Activated naive CD4-positive, alpha-beta T cell (primary cell): Measurements from ENCODE around the gene CCDC54.
"Not testable (repeated sequence)": the region's sequence is repeated elsewhere in the genome, so short reads cannot be mapped to it uniquely, and the experiment has no call there.

Source experiments
- DNase-seq, 4 experiments: peaks; one replicate each; lab custom pipeline; 2025; lab: John Stamatoyannopoulos, UW

Gene CCDC54

DNA sequence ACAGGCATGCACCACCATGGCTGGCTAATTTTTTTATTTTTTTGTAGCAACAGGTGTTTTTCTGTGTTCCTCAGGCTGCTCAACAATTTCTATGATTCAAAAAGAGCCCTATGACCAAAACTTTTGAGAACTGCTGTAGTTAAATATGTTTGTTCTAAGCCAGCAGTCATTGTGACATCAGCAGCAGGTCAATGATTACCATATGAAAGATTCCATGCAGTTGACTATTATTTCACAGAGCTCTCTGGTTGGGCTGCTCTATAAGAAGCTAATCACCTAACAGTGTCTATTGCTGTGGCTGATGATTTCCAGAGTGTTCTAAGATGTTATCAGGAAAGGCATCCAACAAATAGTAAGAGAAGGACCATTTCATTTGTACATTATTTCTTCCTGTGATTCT, at the start of gene CCDC54:
Gene CCDC54, plus strand, starts transcription at position 289 of the 400 bp plus-strand sequence. CDS start 149 bp downstream, outside the sequence.
- DNase-seq, result no peak

DNA sequence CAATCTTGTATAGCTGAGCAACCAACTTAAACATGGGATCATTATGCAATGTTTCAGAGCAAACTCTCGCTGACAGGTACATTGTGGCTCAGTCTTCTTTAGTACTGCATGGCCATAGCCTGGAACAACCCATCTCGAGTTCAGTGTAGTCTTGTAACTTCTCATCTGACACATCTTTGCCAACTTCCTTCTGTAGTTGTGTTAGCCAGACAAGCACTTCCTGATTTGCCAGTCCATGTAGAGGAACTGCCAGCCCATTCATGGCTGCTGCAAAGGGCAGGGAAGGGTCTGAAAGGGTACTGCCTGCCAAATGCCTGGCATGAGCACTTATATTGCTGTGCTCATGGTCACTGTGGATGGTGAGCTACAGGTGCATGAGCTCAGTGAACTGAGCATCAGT, 49.2 kb upstream of the CCDC54 start:
- DNase-seq, result no peak

DNA sequence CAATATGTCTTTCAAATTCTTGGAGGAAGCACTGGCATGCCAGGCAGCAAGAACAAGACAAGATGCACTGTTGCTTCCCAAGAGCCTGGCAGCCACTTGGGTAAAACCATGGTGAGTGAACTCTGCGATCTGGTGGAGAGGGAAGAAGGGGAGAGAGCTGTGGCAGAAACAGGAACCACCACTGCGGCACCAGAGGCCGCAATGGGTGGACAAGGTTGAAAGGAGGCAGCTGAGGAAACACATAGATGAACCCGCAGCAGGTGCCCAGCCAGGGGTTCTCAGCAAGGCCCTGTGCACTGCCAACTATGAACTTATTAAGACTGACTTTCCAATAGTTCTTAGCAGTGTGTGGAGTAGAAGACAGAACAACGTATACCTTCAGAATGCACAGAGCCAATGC, 48.2 kb upstream of the CCDC54 start:
- no peak for DNase-seq

GRCh38 chr3:107339690-107340089, 37.5 kb upstream of the CCDC54 start:
- DNase-seq, result not testable (repeated sequence)

GRCh38 chr3:107344722-107345121, 32.5 kb upstream of the CCDC54 start:
- DNase-seq, result no peak

- no peak for DNase-seq
Measured at GRCh38 chr3:107345822-107346405, 31.3 kb upstream of the CCDC54 start.

DNA sequence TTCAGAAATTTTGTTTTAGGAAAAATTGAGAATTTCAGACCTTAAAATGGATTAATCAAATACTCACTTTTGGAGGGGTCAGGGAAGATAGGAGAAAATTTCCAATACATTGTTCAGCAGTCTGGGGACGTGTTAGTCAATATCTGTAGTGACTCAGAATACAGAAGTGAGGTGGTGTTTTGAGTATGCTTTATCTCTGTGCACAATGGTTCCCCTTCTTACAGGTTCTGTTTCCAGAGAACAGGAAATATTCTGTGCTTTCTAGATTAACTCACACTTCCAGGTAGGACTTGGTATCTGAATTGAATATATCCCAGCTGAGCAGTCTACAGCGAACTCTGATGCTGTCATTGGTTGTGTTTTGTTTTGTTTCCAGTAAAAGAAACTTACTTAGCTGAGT, 30.7 kb upstream of the CCDC54 start:
- no peak for DNase-seq

DNA sequence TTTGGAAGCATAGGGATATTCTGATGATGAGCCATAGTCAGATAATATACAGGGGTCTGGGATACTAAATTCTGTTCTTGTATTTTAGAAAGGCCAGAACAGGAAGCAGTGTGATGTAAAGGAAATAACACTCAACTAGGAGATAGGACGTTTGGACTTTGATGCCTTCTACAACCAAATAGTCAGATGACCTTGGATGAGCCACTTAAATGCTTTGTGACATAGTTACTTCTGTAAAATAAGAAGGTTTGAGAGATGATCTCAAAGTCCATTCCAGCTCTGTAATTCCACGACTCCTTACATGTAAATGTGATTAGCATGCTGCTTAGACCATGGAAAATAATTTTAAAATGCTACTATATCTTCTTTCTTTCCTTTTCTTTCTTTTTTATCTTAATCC, 29.5 kb upstream of the CCDC54 start:
- no peak for DNase-seq

DNA sequence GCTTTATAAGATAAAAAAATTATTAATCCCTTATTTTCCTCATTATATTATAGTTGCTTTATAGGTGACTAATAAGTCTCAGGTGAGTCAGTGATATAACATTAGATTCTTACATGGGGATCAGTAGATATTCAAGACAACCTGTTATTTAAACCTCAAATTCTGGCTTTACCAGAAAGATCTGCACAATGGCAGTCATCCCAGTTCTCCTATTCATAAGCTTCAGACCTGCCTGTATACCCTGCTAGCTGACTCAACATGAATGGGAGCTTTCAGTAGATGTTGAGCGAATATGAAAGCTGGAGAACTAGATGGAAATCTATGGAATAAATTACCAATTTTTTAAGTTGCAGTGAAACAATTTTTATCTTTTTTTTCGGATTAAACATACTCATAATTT, 20.5 kb upstream of the CCDC54 start:
- no peak for DNase-seq

GRCh38 chr3:107361633-107362032, 15.6 kb upstream of the CCDC54 start:
- no peak for DNase-seq

DNA sequence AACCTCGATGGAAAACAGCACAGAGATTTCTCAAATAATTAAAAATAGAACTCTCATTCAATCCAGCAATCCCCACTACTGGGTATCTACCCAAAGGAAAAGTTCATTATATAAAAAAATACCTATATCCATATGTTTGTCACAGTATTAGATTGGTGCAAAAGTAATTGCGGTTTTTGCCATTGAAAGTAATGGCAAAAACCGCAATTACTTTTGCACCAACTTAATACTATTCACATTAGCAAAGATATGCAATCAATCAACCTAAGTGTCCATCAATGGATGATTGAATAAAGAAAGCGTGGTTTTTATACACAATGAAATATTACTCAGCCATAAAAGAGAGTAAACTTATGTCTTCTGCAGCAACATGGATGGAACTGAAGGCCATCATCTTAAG, 12.2 kb upstream of the CCDC54 start:
- DNase-seq, result no peak

GRCh38 chr3:107366766-107367165, 10.5 kb upstream of the CCDC54 start:
- DNase-seq, result no peak

GRCh38 chr3:107367353-107367752, 9.9 kb upstream of the CCDC54 start:
- no peak for DNase-seq

DNA sequence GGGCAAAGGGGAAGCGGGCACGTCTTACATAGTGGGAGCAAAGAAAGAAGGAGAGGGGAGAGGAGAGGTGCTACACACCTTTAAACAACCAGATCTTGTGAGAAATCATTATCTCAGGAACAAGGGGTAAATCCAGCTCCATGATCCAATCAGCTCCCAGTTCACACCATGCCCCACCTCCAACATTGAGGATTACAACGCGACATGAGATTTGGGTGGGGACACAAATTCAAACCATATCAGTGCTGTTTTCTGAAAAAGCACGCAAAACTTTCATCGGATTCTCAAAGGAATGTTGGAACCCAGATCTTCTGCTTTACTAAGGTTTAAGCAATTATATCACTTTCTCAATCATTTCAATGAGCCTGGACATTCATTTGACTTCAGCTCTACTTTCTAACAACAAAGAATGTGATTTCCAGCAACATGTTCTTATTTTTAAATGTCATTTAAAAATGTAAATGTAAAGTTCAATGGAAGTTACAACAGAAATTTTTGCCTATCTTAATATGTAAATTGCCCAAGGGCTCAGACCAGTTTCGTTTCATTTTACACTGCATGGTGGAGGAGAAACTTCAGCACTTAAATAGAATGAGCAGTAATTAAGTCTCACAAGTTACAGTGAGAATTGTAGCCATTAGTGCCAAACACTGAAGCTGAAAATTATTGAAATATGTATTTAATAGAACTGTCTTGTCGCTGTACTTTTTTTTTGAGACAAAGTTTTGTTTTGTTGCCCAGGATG, 8.4 kb upstream of the CCDC54 start:
- DNase-seq, result no peak

- no peak for DNase-seq
Measured at GRCh38 chr3:107369791-107370190, 7.4 kb upstream of the CCDC54 start.

DNA sequence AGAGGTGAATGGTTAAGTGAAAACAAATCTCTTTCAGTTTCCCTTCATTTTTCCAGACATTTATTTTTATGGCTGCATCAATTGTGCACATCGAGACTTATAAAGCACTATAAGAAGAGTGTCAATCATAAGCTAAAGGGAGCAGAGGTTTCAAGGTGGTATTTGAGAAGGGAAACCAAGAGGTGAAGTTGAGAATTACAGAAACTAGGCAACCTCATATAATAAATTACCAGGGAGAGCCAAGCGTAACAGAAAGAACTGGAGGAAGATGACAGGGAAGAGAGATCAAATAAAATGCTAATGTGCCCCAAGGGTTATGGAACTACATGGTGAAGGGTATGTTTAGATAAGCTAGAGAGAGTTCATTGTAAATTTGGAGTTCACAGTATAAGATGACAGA, 6.3 kb upstream of the CCDC54 start:
- DNase-seq, result no peak

GRCh38 chr3:107372506-107372905, 4.7 kb upstream of the CCDC54 start:
- no peak for DNase-seq

DNA sequence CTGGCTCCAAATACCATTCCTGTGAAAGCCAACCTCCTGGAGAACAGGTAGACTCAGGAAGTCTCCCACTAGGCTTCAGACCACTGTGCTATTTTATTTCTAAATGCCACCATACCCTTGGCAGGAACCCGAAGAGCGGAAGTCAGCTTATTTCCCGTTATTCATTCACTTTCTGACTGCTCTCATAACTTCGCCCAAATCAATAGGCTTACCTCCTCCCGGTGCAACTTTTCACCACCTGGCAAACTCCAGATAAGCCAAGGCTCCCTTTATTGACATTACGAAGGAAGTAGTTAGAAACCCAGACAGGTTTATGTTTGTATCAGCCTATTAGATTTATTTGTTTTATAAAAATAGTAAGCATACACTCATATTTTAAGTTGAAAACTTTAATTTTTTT, 3.3 kb upstream of the CCDC54 start:
- no peak for DNase-seq

- no peak for DNase-seq
Measured at GRCh38 chr3:107375682-107376081, 1.6 kb upstream of the CCDC54 start.

DNA sequence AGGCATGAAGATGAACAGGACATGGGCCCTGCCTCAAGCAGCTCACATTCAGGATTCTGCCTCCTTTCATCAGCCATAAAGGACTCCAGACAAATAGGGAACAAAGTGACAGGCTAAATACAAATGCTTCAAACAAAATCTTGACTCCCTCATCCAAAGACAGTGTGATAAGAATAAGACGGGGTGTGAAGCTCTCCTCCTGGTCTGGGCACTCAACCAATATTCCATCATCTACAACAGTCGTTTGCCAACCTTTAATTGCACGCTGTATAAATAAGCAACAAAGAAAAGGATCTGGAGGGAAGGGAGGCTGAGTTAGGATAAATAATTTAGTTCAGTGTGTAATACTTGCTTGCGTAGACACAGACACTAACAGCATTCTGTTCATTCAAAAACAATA, 5.4 kb downstream of the CCDC54 start:
- DNase-seq, result no peak

- DNase-seq, result no peak
Measured at GRCh38 chr3:107384428-107384827, 7.2 kb downstream of the CCDC54 start.

DNA sequence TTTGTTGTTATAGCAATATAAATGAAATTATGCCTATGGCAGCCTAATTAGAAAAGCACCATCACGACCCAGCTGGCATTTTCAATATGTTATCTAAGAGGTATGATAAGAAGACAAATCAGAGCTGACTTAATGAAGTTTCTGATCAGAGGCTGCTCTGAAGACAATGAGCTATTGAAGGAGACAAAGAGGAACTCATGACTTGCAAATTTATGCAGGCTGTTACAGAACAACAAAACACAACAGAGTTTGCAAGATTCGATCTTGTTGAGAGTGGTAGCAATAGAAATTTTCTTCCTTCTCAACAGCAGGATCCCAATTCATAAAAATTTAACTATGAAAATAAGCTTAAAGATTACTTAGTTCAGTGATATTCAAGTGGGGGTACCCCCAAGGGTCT, 7.7 kb downstream of the CCDC54 start:
- no peak for DNase-seq

DNA sequence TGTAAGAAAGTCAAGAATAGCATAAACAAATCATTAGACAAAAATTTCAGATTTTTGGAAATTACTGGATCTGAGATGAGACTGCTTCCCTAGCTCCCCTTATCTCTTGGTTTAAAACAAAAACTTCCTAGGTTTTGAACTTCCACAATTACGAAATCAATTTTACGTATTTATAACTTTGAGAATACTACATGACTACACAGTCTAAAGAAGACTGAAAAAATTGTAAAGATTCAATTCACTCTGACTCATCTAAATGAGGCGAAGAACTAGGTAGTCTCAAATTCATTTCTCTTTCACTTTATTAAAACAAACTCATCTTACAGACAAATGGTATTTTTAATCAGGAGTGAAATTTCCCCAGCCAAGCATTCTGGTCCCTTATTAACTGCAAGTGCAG, 10.3 kb downstream of the CCDC54 start:
- DNase-seq, result no peak

- DNase-seq, result no peak
Measured at GRCh38 chr3:107392549-107393165, 15.4 kb downstream of the CCDC54 start.
